Neural cell (in vitro differentiated cells): ENCODE data around the gene PRKAG2.

Experiments
- CTCF ChIP-seq: fragments of 450-650 bp; IDR thresholded peaks from 2 replicates; pipeline ENCODE4 v1.5.1; 2014; ENCODE audit warnings: antibody characterized with exemption, mild to moderate bottlenecking, moderate library complexity; ENCODE audit not compliant: poor library complexity, severe bottlenecking
- TAF1 ChIP-seq: IDR thresholded peaks from 2 replicates; pipeline ENCODE4 v1.6.1; 2012; ENCODE audit warnings: low read depth

GRCh38 chr7:151838861-151839381, 38.0 kb downstream of the PRKAG2 start:
- TF ChIP-seq CTCF (no peak), TAF1 (no peak)
